Stimulated activated CD8-positive, alpha-beta memory T cell treated with anti-CD3 and anti-CD28 coated beads, Interleukin-7, amount 100 ng/mL, for 24 hours (primary cell): ENCODE results near the gene SOX6.
"Not testable (repeated sequence)": the region's sequence is repeated elsewhere in the genome, so short reads cannot be mapped to it uniquely, and the experiment has no call there.

ENCODE experiments used
- DNase-seq: peaks from one replicate; pipeline ENCODE4 v3.0.0-alpha.2; 2020; ENCODE audit warnings: low read depth

SOX6 gene

DNA sequence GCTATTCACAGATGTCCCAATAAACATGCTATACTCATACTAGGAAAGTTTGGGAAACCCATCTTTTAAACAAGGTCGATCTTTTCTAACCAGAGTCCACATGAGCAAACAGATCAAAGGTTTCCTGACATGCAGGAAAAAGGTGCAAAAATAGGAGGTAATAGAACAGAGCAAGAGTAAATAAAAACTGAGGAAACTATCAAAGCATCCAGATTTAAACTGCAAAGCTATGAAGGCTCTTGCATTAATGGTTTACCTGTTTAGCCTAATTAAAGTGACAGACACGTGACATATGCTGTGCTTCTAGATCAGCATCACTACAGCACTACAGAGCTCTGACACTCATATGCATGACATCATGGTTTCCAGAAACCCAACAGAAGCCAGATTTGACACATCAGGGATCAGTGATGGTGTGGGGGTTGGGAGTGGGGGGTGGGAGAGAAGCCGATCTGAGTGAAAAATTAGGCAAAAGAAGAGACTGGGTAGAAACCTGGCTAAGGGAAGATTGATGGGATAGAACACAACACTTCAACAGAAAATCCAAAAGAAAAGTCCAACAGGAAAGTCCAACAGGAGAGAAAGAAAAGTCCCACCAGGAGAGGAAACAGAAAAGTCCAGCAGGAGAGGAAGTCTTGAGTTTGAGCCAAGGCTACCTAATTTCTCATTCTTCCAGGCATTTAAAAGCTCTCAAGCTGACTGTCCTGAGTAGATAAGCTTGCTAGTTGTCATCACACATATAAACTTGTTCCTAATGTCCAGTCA lies 262.3 kb downstream of the SOX6 start:
- no peak for DNase-seq

- no peak for DNase-seq
Measured at GRCh38 chr11:16091862-16092261, 264.5 kb downstream of the SOX6 start.

DNA sequence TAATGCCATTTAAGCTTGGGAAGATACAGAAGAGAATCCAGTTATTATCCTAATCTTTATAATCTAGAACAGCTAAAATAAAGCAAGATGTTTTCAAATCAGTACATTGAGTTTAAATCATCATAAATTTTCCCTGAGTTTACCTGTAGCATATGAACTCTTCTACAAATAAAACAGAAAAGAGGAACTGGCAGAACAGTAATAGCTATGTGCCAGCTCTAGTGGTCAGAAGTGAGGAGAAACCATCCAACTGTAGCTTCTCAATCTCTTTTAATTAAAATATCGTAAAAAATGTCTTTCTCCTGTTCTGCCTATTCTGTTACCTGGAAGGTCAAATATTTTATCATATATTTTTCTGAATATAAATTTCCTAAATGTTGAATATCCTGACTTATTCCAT lies 266.9 kb downstream of the SOX6 start:
- no peak for DNase-seq

GRCh38 chr11:16088774-16089173 lies 267.6 kb downstream of the SOX6 start:
- no peak for DNase-seq

DNA sequence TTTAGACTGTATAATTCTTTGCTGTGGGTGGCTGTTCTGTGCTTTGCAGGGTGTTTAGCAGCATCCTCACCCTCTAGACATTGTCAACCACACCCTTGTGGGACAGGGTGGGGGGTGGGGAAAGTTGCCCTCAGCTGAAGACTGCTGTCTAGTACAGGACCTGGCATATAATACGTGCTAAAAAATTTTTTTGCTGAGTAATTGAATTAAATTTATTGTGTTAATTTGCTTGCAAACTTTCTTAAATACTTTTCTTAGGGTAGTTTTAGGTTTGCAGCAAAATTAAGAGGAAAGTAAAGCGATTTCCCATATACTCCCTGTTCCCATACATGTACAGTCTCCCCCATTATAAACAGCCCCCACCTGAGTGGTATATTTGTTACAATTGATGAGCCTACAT lies 268.5 kb downstream of the SOX6 start:
- DNase-seq: no peak

- no peak for DNase-seq
Measured at GRCh38 chr11:16086229-16086819, 270.0 kb downstream of the SOX6 start.

- no peak for DNase-seq
Measured at GRCh38 chr11:16082095-16083055, 274.0 kb downstream of the SOX6 start.

- DNase-seq: no peak
Measured at GRCh38 chr11:16081382-16082094, 274.8 kb downstream of the SOX6 start.

- no peak for DNase-seq
Measured at GRCh38 chr11:16080688-16081381, 275.5 kb downstream of the SOX6 start.

DNA sequence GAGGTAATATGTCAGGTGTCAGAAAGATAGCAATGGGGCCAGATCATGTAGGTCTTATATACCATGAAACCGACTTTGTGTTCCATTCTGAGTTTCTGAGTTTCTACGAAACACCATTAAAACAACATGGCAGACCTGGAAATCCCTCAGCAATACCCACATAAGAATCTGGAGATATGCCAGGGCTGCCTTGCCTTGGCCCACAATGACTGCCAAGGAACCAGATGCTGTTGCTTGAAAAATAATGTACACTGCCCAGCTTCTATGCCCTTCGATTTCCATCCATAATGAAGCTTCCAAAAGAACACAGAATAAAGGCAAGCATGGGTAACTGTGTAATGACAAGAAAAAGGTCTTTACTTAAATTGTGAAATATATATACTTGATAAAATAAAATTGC lies 277.4 kb downstream of the SOX6 start:
- DNase-seq: no peak

- DNase-seq: no peak
Measured at GRCh38 chr11:16070573-16070972, 285.8 kb downstream of the SOX6 start.

- DNase-seq: not testable (repeated sequence)
Measured at GRCh38 chr11:16067268-16067667, 289.1 kb downstream of the SOX6 start.

DNA sequence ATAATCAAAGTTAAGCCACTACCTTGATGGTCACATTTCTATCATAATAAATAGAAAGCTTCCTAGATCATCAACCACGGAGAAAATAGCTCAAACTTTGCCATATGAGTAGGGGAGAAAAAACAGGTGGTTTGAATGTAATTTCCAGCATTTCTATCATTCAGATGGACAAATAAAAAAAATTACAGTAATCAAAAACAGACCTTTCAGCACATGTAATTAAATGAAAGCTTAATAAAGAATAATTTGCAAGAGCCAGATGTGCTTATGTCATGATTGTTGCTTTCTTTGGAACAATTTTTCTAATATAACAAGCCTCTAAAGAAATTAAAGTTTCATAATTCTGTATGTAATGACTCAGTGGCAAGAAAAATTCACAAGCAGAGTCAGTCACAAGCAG lies 297.0 kb downstream of the SOX6 start:
- DNase-seq: no peak

DNA sequence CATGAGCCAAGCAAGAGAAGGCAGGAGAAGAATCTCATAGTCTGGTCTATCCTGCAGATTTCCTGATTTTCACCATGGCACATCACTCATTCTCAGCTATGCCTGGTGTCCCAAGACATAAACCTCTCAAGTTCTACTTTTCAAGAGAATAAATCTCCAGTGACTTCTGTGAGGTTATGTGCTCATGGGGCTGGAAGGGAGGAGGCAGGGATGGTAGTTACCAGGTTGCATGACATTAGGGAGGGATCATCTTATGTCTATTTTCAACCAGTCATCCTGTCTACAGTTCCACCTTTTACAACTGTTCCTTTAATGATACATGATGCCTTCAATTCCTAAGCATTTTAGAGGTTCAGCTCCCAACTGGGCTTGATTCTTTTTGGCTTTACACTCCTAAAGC lies 297.7 kb downstream of the SOX6 start:
- no peak for DNase-seq

DNA sequence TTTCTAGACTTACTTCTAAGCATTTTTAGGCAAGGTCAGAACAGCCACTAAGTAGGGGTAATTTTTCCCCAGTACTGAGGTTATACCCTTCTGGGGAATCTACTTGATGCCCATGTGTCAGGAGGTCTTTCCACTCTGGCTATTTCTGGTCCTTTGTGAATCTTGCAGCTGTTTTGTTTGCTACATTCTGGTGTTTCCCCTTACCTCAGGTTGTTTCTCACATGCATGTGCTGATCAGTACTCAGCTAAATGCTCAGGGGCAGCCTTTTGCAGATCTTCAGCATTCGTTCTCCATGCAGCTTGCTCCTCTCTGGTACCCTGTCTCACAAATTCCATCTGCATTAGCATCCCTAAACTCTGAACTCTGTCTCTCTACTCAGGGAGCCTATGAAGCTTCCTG lies 303.6 kb downstream of the SOX6 start:
- no peak for DNase-seq

DNA sequence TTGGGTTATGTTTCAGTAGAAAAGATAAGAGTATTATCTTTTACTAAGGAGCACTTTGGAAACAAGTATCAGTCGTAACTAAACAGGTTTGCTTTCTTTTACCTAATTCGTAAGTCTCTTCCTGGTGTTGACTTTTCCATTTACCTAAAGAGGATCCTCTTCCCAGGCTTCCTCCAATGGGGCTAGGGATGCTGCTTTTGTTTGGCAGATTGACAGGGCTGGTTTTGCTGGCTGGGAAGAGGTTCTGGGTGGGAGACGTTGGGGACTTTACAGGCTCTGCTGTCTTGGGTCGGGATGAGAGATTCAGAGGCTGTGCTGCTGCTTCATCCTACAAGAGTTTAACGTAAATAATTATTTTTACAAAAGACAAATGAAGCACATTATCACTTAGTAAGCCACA lies 306.7 kb downstream of the SOX6 start:
- DNase-seq: no peak

DNA sequence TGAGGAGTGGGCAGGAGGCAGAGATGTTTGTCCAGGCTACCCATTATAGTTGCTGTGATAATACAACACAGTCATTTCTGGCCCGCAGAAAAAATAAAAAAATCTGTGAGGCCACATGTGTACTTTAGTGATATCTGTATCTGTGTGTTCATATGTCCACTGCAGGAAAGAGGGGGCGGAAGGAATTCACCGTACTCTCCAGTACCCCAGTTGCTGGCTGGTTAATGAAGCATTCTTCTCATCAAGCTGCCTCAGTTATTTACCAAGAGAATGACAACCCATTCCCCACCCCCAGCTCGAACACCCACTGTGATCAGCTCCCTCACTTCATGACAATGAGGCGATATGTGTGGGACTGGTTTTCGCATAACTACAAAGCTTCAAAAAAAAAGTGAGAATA lies 309.3 kb downstream of the SOX6 start:
- DNase-seq: no peak

- no peak for DNase-seq
Measured at GRCh38 chr11:16043617-16044016, 312.7 kb downstream of the SOX6 start.

GRCh38 chr11:16041207-16041606 lies 315.1 kb downstream of the SOX6 start:
- DNase-seq: no peak

GRCh38 chr11:16040151-16040550 lies 316.2 kb downstream of the SOX6 start:
- DNase-seq: no peak

DNA sequence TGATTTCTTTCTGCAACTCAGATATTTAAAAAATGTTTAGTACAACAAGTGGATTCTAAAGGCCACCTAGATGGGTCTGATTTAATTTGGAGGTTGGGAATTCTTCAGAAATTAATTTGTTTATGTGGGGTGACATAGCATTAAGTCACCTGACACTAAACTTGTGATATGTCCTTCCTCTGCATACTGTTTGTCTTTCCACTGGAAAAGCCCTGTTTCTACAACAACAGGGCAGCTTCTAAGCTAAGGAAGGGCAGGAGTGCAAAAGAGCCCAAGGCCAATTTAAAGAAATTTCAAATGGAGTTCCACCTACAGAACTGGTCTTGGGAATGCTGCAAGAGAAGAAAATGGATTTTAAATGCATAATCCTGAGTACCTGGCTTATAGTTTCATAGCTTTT lies 319.2 kb downstream of the SOX6 start:
- DNase-seq: no peak

DNA sequence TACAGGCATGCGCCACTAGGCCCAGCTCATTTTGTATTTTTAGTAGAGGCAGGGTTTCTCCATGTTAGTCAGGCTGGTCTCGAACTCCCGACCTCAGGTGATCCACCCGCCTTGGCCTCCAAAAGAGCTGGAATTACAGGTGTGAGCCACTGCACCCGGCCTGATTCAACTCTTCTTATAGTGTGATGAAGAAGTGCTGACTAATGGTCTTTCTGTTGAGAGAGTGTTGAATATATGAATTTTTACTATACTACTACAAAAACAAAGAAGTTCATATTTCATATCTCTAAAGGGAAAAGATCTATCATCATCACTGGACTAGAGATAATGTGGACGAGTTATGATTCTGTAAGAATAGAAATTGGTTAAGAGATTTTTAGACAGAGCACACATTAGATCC lies 320.1 kb downstream of the SOX6 start:
- DNase-seq: no peak
